PC-3 (cell line): ENCODE data around the gene SLC27A5.

Experiments used
- CTCF ChIP-seq: fragments of 300-600 bp; sonication (generic); conservative IDR thresholded peaks from 2 replicates; pipeline ENCODE4 v1.5.1; 2017; ENCODE audit warnings: antibody characterized with exemption, low read depth, mild to moderate bottlenecking, low read length
- EZH2 ChIP-seq: fragments of 300-600 bp; sonication (generic); IDR thresholded peaks from one replicate; pipeline ENCODE4 v1.6.1; 2017; ENCODE audit warnings: antibody characterized with exemption, mild to moderate bottlenecking, low read length; ENCODE audit not compliant: unreplicated experiment
- EZH2phosphoT487 ChIP-seq: fragments of 300-600 bp; sonication (generic); IDR thresholded peaks from 2 replicates; pipeline ENCODE4 v1.6.1; 2018; ENCODE audit warnings: mild to moderate bottlenecking, antibody characterized with exemption, low read length, borderline replicate concordance

- TF ChIP-seq CTCF (no peak), EZH2 (no peak), EZH2phosphoT487 (no peak)
These were observed 34.7 kb downstream of the SLC27A5 start for GRCh38 chr19:58477130-58477529.
